Panc1 (cell line): Measurements from ENCODE around the gene UBTD2. TPM values are rescaled to one million over a fixed set of nuclear protein-coding genes. Genes with fewer than 3 reads are reported as not detected.

ENCODE experiments used
- ATAC-seq: fragments of 200-7000 bp; cut with Tn5 transposase; 2 replicates; pipeline ENCODE4 v1.9.1; 2020; ENCODE audit warnings: mild to moderate bottlenecking, moderate library complexity
- BruUV-seq: library from RNA; stranded (reverse); fragments of 400-500 nt; replicated peaks from 2 replicates; lab custom pipeline; 2021; lab: Mats Ljungman, UMichigan
- CTCF ChIA-PET: fragments of 300-600 bp; sonication (Branson Sonifier 250); formaldehyde crosslinking; loops from one replicate; lab custom pipeline; 2022; ENCODE audit warnings: antibody characterized with exemption; lab: Charles Lee
- POLR2A ChIA-PET: fragments of 300-600 bp; sonication (Branson Sonifier 250); formaldehyde crosslinking; loops from one replicate; lab custom pipeline; 2022; ENCODE audit warnings: antibody characterized with exemption; lab: Charles Lee
- DNase-seq: peaks from one replicate; pipeline ENCODE4 v3.0.0-alpha.2; 2010; ENCODE audit warnings: low read depth, low spot score
- H3K27ac ChIP-seq: 2 replicates; pipeline ENCODE4 v1.5.1; 2011; ENCODE audit warnings: mild to moderate bottlenecking, low read length, inconsistent platforms
- H3K27me3 ChIP-seq: fragments of 200-500 bp; sonication (Bioruptor generic); 2 replicates; pipeline ENCODE4 v1.6.0; 2014; ENCODE audit warnings: low read length, inconsistent platforms; ENCODE audit not compliant: control insufficient read depth, insufficient read depth
- H3K36me3 ChIP-seq: fragments of 200-500 bp; sonication (Bioruptor generic); 2 replicates; pipeline ENCODE4 v1.5.1; 2014; ENCODE audit warnings: inconsistent platforms, mild to moderate bottlenecking, low read length, moderate library complexity; ENCODE audit not compliant: control insufficient read depth, insufficient read depth
- H3K4me1 ChIP-seq: 2 replicates; pipeline ENCODE4 v1.5.1; 2011; ENCODE audit warnings: inconsistent platforms, mild to moderate bottlenecking, low read length, moderate library complexity; ENCODE audit not compliant: control insufficient read depth, insufficient read depth
- H3K4me3 ChIP-seq, 2 experiments: 2 replicates each; pipeline ENCODE4 v1.5.1; 2011 to 2012; ENCODE audit warnings: low read depth in 2 of 2, low read length in 2 of 2, mild to moderate bottlenecking in 2 of 2, inconsistent platforms in 1 of 2, moderate library complexity in 1 of 2
- H3K9me3 ChIP-seq: fragments of 200-500 bp; sonication (Bioruptor generic); 2 replicates; pipeline ENCODE4 v1.5.1; 2014; ENCODE audit warnings: low read depth, mild to moderate bottlenecking, inconsistent platforms, low read length, moderate library complexity; ENCODE audit not compliant: control insufficient read depth, insufficient read depth
- CTCF ChIP-seq: fragments of 450-650 bp; IDR thresholded peaks from 2 replicates; pipeline ENCODE4 v1.5.1; 2017; ENCODE audit warnings: mild to moderate bottlenecking
- POLR2AphosphoS5 ChIP-seq: IDR thresholded peaks from 2 replicates; pipeline ENCODE4 v1.6.1; 2012; ENCODE audit warnings: mild to moderate bottlenecking, low read depth, low read length, moderate library complexity
- REST ChIP-seq, 2 experiments: IDR thresholded peaks; 2 replicates each; pipeline ENCODE4 v1.6.1; 2011 to 2012; ENCODE audit warnings: low read depth in 2 of 2, control low read depth in 1 of 2, low read length in 1 of 2, mild to moderate bottlenecking in 1 of 2, moderate library complexity in 1 of 2; ENCODE audit not compliant: insufficient read depth in 1 of 2
- SIN3A ChIP-seq: IDR thresholded peaks from 2 replicates; pipeline ENCODE4 v1.6.1; 2012; ENCODE audit warnings: low read depth, mild to moderate bottlenecking, low read length, moderate library complexity, borderline replicate concordance; ENCODE audit not compliant: insufficient read depth
- TCF7L2 ChIP-seq: IDR thresholded peaks from 2 replicates; pipeline ENCODE4 v1.6.1; 2011; ENCODE audit warnings: mild to moderate bottlenecking, low read depth, low read length, inconsistent platforms
- in situ Hi-C: cut with HindIII; loops from 2 replicates; pipeline ENCODE4 v1.10.0; 2016; ENCODE audit warnings: low sequenced_read_pairs, low pct_unique_long_range_greater_than_20kb
- intact Hi-C: fragments of 100-400 bp; cut with micrococcal nuclease; formaldehyde crosslinking; loops from one replicate; pipeline ENCODE4 v1.10.0; 2022; ENCODE audit not compliant: unreplicated experiment
- total RNA-seq: library from RNA; stranded (reverse); gene quantifications from one replicate; pipeline ENCODE4 v1.2.1, GENCODE V29; 2021; ENCODE audit not compliant: unreplicated experiment

UBTD2 gene
- total RNA-seq, 1 experiment from 2014 or later = 32.5 TPM

- H3K36me3 ChIP-seq = peaks cover 3% of the 10 kb centered on the region
- no peaks in the 10 kb centered on the region for H3K4me1 ChIP-seq
- no TSS peak for BruUV-seq
- in situ Hi-C loops = no loop called here
- H3K4me3 ChIP-seq = no peak overlapping the region
- H3K27ac ChIP-seq = no peak overlapping the region
- ChIA-PET CTCF (no interaction called here), POLR2A (interaction anchor here (0.6 kb wide), 1 partner anchor 31 kb away, joined by 6 read pairs; no protein-coding TSS in a partner anchor)
- intact Hi-C loops = no loop called here
- no peak for DNase-seq
- H3K27me3 ChIP-seq = no peaks in the 10 kb centered on the region
- TF ChIP-seq CTCF = no peak
- no peak for TF ChIP-seq POLR2AphosphoS5
- TF ChIP-seq TCF7L2 = no peak
- no peak for TF ChIP-seq SIN3A
- no peak for TF ChIP-seq REST (IDR thresholded peaks at IDR 0.05; ENCODE audit: insufficient read depth in 1 of 2, low read depth in 2 of 2, low read length in 1 of 2)
- H3K9me3 ChIP-seq = no peaks in the 10 kb centered on the region
- no peak for ATAC-seq
These were observed 67.2 kb downstream of the UBTD2 start for GRCh38 chr5:172216345-172216744.

DNA sequence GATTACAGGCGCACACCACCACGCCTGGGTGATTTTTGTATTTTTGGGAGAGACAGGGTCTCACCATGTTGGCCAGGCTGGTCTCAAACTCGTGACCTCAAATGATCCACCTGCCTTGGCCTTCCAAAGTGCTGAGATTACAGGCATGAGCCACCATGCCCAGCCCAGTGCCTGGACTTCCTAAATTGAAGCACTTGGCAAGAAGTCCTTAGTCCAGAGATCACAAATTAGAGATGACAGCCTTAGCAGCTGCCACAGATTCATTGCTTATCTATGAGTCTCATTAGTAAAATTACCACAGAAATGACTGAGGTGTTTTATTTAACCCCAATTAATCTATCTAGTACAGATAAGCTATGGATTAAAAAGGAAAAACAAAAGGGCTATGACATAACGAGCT lies 70.4 kb downstream of the UBTD2 start:
- Histone ChIP-seq H3K9me3 (no peaks in the 10 kb centered on the region), H3K27ac (no peak overlapping the region), H3K27me3 (no peaks in the 10 kb centered on the region), H3K4me3 (no peak overlapping the region), H3K36me3 (peaks cover 10% of the 10 kb centered on the region), H3K4me1 (no peaks in the 10 kb centered on the region)
- ATAC-seq (no peak), DNase-seq (no peak)
- no TSS peak for BruUV-seq
- CTCF ChIA-PET = interaction anchor here (0.5 kb wide), 1 partner anchor 154 kb away, joined by 5 read pairs; no protein-coding TSS in a partner anchor
- no peak for TF ChIP-seq REST (IDR thresholded peaks at IDR 0.05; ENCODE audit: insufficient read depth in 1 of 2, low read depth in 2 of 2, low read length in 1 of 2)
- intact Hi-C loops = no loop called here
- in situ Hi-C loops = no loop called here
- POLR2A ChIA-PET = no interaction called here
